ENCODE results near the gene HLA-DMB. TPM values are rescaled to one million over a fixed set of nuclear protein-coding genes. Genes with fewer than 3 reads are reported as not detected.
A peak's percentile ranks its signal among the peaks of the same experiment; 100 is the strongest.

Gene HLA-DMB
- total RNA-seq, 4 donors from 2014 or later: 4.3 to 8.1 (median 5.6) TPM

- intact Hi-C loops (cut with DNase I; ENCODE audit: low total_unique reads) (no loop called here), in situ Hi-C loops (cut with MboI; ENCODE audit: low sequenced_read_pairs in 4 of 4) (loop anchor here in 2 of 4 donors (5.0 to 10.0 kb wide), 3 partner anchors 39 to 54 kb away; no protein-coding TSS in a partner anchor)
- DNase-seq (no peak), ATAC-seq (no peak)
- TF ChIP-seq POLR2A (IDR thresholded peaks at IDR 0.05) (no peak), CTCF (IDR thresholded peaks at IDR 0.05 in 4 of 5, conservative IDR thresholded peaks at IDR 0.05 in 1 of 5) (no peak)
- Histone ChIP-seq H3K4me1 (peaks cover 0 to 13% of the 10 kb centered on the region in 2 donors), H3K36me3 (no peaks in the 10 kb centered on the region), H3K27me3 (no peaks in the 10 kb centered on the region), H3K4me3 (no peak overlapping the region), H3K9me3 (no peaks in the 10 kb centered on the region), H3K27ac (no peak overlapping the region)
These were observed 2.3 kb downstream of the HLA-DMB start for GRCh38 chr6:32938494-32938893.

GRCh38 chr6:32937230-32937633 lies 3.6 kb downstream of the HLA-DMB start:
- TF ChIP-seq POLR2A (IDR thresholded peaks at IDR 0.05): no peak
- intact Hi-C loops (cut with DNase I; ENCODE audit: low total_unique reads): no loop called here
- in situ Hi-C loops (cut with MboI; ENCODE audit: low sequenced_read_pairs in 4 of 4): loop anchor here in 2 of 4 donors (5.0 to 10.0 kb wide), 3 partner anchors 40 to 52 kb away; no protein-coding TSS in a partner anchor
- Histone ChIP-seq H3K4me1 (peaks cover 0 to 13% of the 10 kb centered on the region in 2 donors), H3K36me3 (no peaks in the 10 kb centered on the region), H3K27ac (no peak overlapping the region), H3K9me3 (no peaks in the 10 kb centered on the region), H3K4me3 (no peak overlapping the region), H3K27me3 (no peaks in the 10 kb centered on the region)
- ATAC-seq: no peak
- peak in 1 of 2 donors; percentile 29 for DNase-seq

GRCh38 chr6:32936239-32937152 lies 4.3 kb downstream of the HLA-DMB start:
- intact Hi-C loops (cut with DNase I; ENCODE audit: low total_unique reads): no loop called here
- no peak overlapping the region for H3K4me3 ChIP-seq
- ATAC-seq: no peak
- H3K36me3 ChIP-seq: no peaks in the 10 kb centered on the region
- TF ChIP-seq CTCF (IDR thresholded peaks at IDR 0.05 in 4 of 5, conservative IDR thresholded peaks at IDR 0.05 in 1 of 5) (no peak), POLR2A (IDR thresholded peaks at IDR 0.05) (no peak)
- H3K4me1 ChIP-seq: peaks cover 0 to 11% of the 10 kb centered on the region in 2 donors
- H3K9me3 ChIP-seq: no peaks in the 10 kb centered on the region
- H3K27ac ChIP-seq: peak overlapping the region in 1 of 4 donors; percentile 10
- DNase-seq: no peak
- in situ Hi-C loops (cut with MboI; ENCODE audit: low sequenced_read_pairs in 4 of 4): loop anchor here in 2 of 4 donors (5.0 to 10.0 kb wide), 3 partner anchors 41 to 52 kb away; no protein-coding TSS in a partner anchor
- no peaks in the 10 kb centered on the region for H3K27me3 ChIP-seq

- peaks cover 0 to 3% of the 10 kb centered on the region in 2 donors for H3K4me1 ChIP-seq
- TF ChIP-seq POLR2A (IDR thresholded peaks at IDR 0.05) (no peak), CTCF (IDR thresholded peaks at IDR 0.05 in 4 of 5, conservative IDR thresholded peaks at IDR 0.05 in 1 of 5) (no peak)
These were observed 5.1 kb downstream of the HLA-DMB start for GRCh38 chr6:32935551-32936238.

More at GRCh38 chr6:32935551-32936238, 5.1 kb downstream of the HLA-DMB start:
- DNase-seq (no peak), ATAC-seq (no peak)
- Histone ChIP-seq H3K27ac (no peak overlapping the region), H3K4me3 (no peak overlapping the region), H3K27me3 (no peaks in the 10 kb centered on the region), H3K9me3 (no peaks in the 10 kb centered on the region), H3K36me3 (no peaks in the 10 kb centered on the region)
- in situ Hi-C loops (cut with MboI; ENCODE audit: low sequenced_read_pairs in 4 of 4): loop anchor here in 2 of 4 donors (5.0 to 10.0 kb wide), 3 partner anchors 42 to 52 kb away; no protein-coding TSS in a partner anchor
- intact Hi-C loops (cut with DNase I; ENCODE audit: low total_unique reads): no loop called here
